HepG2 (cell line): ENCODE measurements around the gene CLN6. TPM values are rescaled to one million over a fixed set of nuclear protein-coding genes. Genes with fewer than 3 reads are reported as not detected.

Experiments
- AHR ChIP-seq: IDR thresholded peaks from 2 replicates; pipeline ENCODE4 v1.6.1; 2018; ENCODE audit warnings: missing genetic modification reagents, missing compliant biosample characterization
- AKAP8 ChIP-seq: sonication (generic); formaldehyde crosslinking; IDR thresholded peaks from 2 replicates; pipeline ENCODE4 v1.5.1; 2020; ENCODE audit warnings: mild to moderate bottlenecking, missing genetic modification reagents
- CBFB ChIP-seq: sonication (generic); formaldehyde crosslinking; IDR thresholded peaks from 2 replicates; pipeline ENCODE4 v1.4.0; 2020; ENCODE audit warnings: missing genetic modification reagents
- HNRNPL ChIP-seq: fragments of 200-400 bp; formaldehyde crosslinking; IDR thresholded peaks from 2 replicates; pipeline ENCODE4 v1.6.1; 2017; ENCODE audit warnings: mild to moderate bottlenecking, low read depth, low read length
- HNRNPUL1 ChIP-seq: fragments of 200-400 bp; formaldehyde crosslinking; IDR thresholded peaks from 2 replicates; pipeline ENCODE4 v1.6.1; 2017; ENCODE audit warnings: low read depth, mild to moderate bottlenecking, low read length, moderate library complexity
- HOXA7 ChIP-seq: sonication (generic); formaldehyde crosslinking; IDR thresholded peaks from 2 replicates; pipeline ENCODE4 v1.8.1; 2022; ENCODE audit warnings: mild to moderate bottlenecking, missing genetic modification reagents, moderate library complexity
- KDM2A ChIP-seq: sonication (generic); formaldehyde crosslinking; IDR thresholded peaks from 2 replicates; pipeline ENCODE4 v1.4.0; 2020; ENCODE audit warnings: low read depth, missing genetic modification reagents, borderline replicate concordance
- PAF1 ChIP-seq: IDR thresholded peaks from 2 replicates; pipeline ENCODE4 v1.6.1; 2016; ENCODE audit warnings: missing genetic modification reagents, missing compliant biosample characterization
- TAF1 ChIP-seq: sonication (generic); formaldehyde crosslinking; IDR thresholded peaks from 2 replicates; pipeline ENCODE4 v1.4.0; 2020; ENCODE audit warnings: missing genetic modification reagents
- TCF7L2 ChIP-seq: IDR thresholded peaks from 2 replicates; pipeline ENCODE4 v1.6.1; 2011; ENCODE audit warnings: mild to moderate bottlenecking, low read depth, low read length, moderate library complexity
- ZC3H4 ChIP-seq: sonication (generic); formaldehyde crosslinking; IDR thresholded peaks from 2 replicates; pipeline ENCODE4 v1.4.0; 2020; ENCODE audit warnings: missing genetic modification reagents, borderline replicate concordance
- ZNF337 ChIP-seq: sonication (generic); formaldehyde crosslinking; IDR thresholded peaks from 2 replicates; pipeline ENCODE4 v1.5.1; 2020; ENCODE audit warnings: missing genetic modification reagents, low read depth, mild to moderate bottlenecking, borderline replicate concordance
- ZNF567 ChIP-seq: sonication (generic); formaldehyde crosslinking; IDR thresholded peaks from 2 replicates; pipeline ENCODE4 v1.8.1; 2023; ENCODE audit warnings: mild to moderate bottlenecking, missing genetic modification reagents, borderline replicate concordance
- ZNF629 ChIP-seq: sonication (generic); formaldehyde crosslinking; conservative IDR thresholded peaks from 2 replicates; pipeline ENCODE4 v1.5.0; 2020; ENCODE audit warnings: missing genetic modification reagents
- ZNF724P ChIP-seq: sonication (generic); formaldehyde crosslinking; IDR thresholded peaks from 2 replicates; pipeline ENCODE4 v1.8.0; 2022; ENCODE audit warnings: missing genetic modification reagents, borderline replicate concordance
- polyA plus RNA-seq, 8 experiments: library from polyadenylated mRNA; depleted of rRNA in 3 of 8; stranded (reverse) in 7 of 8; unstranded in 1 of 8; fragments of >200 nt; fragmentation: Illumina TruSeq in 4 of 8; extraction: Trizol in 4 of 8; gene quantifications; 2 replicates each; pipeline versions ENCODE4 v1.2.1 to v1.2.3, GENCODE V29; 2011 to 2016; ENCODE audit warnings: low read depth in 4 of 8, missing spikeins in 1 of 8, mixed read lengths in 1 of 8; ENCODE audit not compliant: insufficient read depth in 1 of 8
- total RNA-seq, 5 experiments: library from RNA; depleted of rRNA; stranded (reverse); fragments of >200 nt; fragmentation: Illumina TruSeq; extraction: Trizol; gene quantifications; 2 replicates each; pipeline ENCODE4 v1.2.3, GENCODE V29; 2016; ENCODE audit warnings: low read depth in 1 of 5
- TF ChIP-seq, protein P1 (sequence below): sonication (generic); formaldehyde crosslinking; IDR thresholded peaks from 2 replicates; pipeline ENCODE4 v1.4.0; 2020; ENCODE audit warnings: missing genetic modification reagents, mild to moderate bottlenecking, borderline replicate concordance
- TF ChIP-seq, protein P2 (sequence below): sonication (generic); formaldehyde crosslinking; IDR thresholded peaks from 2 replicates; pipeline ENCODE4 v1.4.0; 2020; ENCODE audit warnings: mild to moderate bottlenecking, missing genetic modification reagents
- TF ChIP-seq, protein P3 (sequence below): sonication (generic); formaldehyde crosslinking; IDR thresholded peaks from 2 replicates; pipeline ENCODE4 v1.4.0; 2020; ENCODE audit warnings: mild to moderate bottlenecking, missing genetic modification reagents, borderline replicate concordance
- TF ChIP-seq, protein P4 (sequence below): IDR thresholded peaks from 2 replicates; pipeline ENCODE4 v1.6.1; 2016; ENCODE audit warnings: mild to moderate bottlenecking, missing biosample characterization, missing genetic modification reagents

The CLN6 gene
- total and polyA plus RNA-seq, 2 of the 13 experiments (the other 11 are each of a cell fraction or from before 2014, with no cell fraction given), result 24.9 to 27.1 TPM

DNA sequence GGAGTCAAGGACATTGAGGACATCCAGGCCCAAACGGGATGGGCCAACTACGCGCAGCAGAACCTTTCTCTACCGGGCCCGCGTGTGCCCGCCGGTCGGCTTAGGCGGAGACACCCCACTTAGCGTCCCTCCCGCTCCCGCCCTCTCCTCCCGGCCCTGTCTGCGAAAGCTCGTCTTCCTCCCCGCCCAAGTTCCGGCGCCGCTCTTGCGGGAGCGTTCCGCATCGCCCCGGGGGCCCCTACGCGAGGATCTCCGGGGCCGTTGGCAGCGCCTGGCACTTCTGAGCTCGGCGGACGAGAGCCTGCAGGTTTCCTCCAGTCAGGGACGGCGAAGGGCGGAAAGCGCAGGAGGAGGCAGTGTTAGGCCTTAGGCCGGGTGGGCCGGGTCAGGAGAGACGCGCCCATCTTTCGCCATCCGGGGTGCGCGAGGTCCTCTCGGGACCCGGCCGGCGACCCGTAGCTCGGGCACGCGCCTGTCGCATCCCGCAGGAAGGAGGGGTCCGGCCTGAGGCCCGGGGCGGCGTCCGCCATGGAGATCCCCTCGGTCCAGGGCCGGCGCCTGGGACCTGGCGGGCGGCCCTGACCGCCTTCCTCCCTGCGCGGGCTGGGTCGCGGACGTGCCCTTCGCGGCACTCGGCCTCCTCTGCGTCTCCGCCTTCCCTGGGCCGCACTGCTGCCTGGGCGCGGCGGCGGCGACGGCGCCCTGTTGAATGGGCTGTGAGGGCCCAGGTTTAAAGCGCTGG is 48.2 kb upstream of the CLN6 start, which contains the start of gene FEM1B (continued):
- TF ChIP-seq AKAP8 (no peak; the same call in 1 of the 2 replicates), ZC3H4 (peak; percentile 65; the same call in 1 of the 2 replicates), HNRNPUL1 (peak; percentile 78), TAF1 (CRISPR knock-in tag) (peak; percentile 88), TCF7L2 (no peak), ZNF629 (CRISPR knock-in tag) (peak; percentile 55; the same call in 1 of the 2 replicates), HNRNPL (0 out of 2 replicates have a peak, but pooled peaks have one; percentile 74), HOXA7 (CRISPR knock-in tag) (no peak), KDM2A (peak; percentile 90), ZNF724P (peak; percentile 75; the same call in 1 of the 2 replicates), ZNF337 (CRISPR knock-in tag) (peak; percentile 76; the same call in 1 of the 2 replicates), PAF1 (CRISPR knock-in tag) (no peak), ZNF567 (CRISPR knock-in tag) (0 out of 2 replicates have a peak, but pooled peaks have one; percentile 84), AHR (CRISPR knock-in tag) (no peak), CBFB (peak; percentile 69; the same call in 1 of the 2 replicates)
- TF ChIP-seq, protein P1, sequence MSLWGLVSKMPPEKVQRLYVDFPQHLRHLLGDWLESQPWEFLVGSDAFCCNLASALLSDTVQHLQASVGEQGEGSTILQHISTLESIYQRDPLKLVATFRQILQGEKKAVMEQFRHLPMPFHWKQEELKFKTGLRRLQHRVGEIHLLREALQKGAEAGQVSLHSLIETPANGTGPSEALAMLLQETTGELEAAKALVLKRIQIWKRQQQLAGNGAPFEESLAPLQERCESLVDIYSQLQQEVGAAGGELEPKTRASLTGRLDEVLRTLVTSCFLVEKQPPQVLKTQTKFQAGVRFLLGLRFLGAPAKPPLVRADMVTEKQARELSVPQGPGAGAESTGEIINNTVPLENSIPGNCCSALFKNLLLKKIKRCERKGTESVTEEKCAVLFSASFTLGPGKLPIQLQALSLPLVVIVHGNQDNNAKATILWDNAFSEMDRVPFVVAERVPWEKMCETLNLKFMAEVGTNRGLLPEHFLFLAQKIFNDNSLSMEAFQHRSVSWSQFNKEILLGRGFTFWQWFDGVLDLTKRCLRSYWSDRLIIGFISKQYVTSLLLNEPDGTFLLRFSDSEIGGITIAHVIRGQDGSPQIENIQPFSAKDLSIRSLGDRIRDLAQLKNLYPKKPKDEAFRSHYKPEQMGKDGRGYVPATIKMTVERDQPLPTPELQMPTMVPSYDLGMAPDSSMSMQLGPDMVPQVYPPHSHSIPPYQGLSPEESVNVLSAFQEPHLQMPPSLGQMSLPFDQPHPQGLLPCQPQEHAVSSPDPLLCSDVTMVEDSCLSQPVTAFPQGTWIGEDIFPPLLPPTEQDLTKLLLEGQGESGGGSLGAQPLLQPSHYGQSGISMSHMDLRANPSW (CRISPR knock-in tag), result peak; percentile 66; the same call in 1 of the 2 replicates
- TF ChIP-seq, protein P2, sequence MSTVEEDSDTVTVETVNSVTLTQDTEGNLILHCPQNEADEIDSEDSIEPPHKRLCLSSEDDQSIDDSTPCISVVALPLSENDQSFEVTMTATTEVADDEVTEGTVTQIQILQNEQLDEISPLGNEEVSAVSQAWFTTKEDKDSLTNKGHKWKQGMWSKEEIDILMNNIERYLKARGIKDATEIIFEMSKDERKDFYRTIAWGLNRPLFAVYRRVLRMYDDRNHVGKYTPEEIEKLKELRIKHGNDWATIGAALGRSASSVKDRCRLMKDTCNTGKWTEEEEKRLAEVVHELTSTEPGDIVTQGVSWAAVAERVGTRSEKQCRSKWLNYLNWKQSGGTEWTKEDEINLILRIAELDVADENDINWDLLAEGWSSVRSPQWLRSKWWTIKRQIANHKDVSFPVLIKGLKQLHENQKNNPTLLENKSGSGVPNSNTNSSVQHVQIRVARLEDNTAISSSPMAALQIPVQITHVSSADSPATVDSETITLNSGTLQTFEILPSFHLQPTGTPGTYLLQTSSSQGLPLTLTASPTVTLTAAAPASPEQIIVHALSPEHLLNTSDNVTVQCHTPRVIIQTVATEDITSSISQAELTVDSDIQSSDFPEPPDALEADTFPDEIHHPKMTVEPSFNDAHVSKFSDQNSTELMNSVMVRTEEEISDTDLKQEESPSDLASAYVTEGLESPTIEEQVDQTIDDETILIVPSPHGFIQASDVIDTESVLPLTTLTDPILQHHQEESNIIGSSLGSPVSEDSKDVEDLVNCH (CRISPR knock-in tag), result no peak
- TF ChIP-seq, protein P3, sequence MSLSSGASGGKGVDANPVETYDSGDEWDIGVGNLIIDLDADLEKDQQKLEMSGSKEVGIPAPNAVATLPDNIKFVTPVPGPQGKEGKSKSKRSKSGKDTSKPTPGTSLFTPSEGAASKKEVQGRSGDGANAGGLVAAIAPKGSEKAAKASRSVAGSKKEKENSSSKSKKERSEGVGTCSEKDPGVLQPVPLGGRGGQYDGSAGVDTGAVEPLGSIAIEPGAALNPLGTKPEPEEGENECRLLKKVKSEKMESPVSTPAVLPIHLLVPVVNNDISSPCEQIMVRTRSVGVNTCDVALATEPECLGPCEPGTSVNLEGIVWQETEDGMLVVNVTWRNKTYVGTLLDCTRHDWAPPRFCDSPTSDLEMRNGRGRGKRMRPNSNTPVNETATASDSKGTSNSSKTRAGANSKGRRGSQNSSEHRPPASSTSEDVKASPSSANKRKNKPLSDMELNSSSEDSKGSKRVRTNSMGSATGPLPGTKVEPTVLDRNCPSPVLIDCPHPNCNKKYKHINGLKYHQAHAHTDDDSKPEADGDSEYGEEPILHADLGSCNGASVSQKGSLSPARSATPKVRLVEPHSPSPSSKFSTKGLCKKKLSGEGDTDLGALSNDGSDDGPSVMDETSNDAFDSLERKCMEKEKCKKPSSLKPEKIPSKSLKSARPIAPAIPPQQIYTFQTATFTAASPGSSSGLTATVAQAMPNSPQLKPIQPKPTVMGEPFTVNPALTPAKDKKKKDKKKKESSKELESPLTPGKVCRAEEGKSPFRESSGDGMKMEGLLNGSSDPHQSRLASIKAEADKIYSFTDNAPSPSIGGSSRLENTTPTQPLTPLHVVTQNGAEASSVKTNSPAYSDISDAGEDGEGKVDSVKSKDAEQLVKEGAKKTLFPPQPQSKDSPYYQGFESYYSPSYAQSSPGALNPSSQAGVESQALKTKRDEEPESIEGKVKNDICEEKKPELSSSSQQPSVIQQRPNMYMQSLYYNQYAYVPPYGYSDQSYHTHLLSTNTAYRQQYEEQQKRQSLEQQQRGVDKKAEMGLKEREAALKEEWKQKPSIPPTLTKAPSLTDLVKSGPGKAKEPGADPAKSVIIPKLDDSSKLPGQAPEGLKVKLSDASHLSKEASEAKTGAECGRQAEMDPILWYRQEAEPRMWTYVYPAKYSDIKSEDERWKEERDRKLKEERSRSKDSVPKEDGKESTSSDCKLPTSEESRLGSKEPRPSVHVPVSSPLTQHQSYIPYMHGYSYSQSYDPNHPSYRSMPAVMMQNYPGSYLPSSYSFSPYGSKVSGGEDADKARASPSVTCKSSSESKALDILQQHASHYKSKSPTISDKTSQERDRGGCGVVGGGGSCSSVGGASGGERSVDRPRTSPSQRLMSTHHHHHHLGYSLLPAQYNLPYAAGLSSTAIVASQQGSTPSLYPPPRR, result peak; percentile 55; the same call in 1 of the 2 replicates
- TF ChIP-seq, protein P4, sequence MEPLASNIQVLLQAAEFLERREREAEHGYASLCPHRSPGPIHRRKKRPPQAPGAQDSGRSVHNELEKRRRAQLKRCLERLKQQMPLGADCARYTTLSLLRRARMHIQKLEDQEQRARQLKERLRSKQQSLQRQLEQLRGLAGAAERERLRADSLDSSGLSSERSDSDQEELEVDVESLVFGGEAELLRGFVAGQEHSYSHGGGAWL (CRISPR knock-in tag), result peak; percentile 80; the same call in 1 of the 2 replicates
